Heart left ventricle (tissue), 13 donors: Measurements from ENCODE around the gene NEMP2.

Experiments used
- POLR2A ChIP-seq, 2 donors: fragments of 450-650 bp; IDR thresholded peaks; one replicate each; pipeline ENCODE4 v1.6.1; 2017; ENCODE audit warnings: antibody characterized with exemption in 2 of 2, mild to moderate bottlenecking in 2 of 2, moderate library complexity in 2 of 2
- TF ChIP-seq, protein P1 (sequence below), 12 donors: fragments of 200-600 bp; sonication (generic) in 4 of 12; IDR thresholded peaks; one replicate each; pipeline versions ENCODE4 v1.5.0 to v1.8.0; 2018 to 2022; ENCODE audit warnings: antibody characterized with exemption in 12 of 12, mild to moderate bottlenecking in 5 of 12
- donor health status: ischemic (EF 13 %, LVEDD 7.1; RV severe dilation, severe dysfunction).
- donor health status: DM: no; HTN: yes; CAD: no.
- donor health status: DM: no; HTN: no; CAD: no.
- donor health status: ischemic (EF 25% LVEDD 6.9; RV normal size, moderate dysfunction).
- donor health status: ischemic (EF 25% LVEDD 5.7; RV mildly dilated, moderate dysfunction).
- donor health status: ischemic (EF 35%, LVEDD 5.7; RV mildly dilated, moderate dysfunction).
- donor health status: nonischemic (EF 11% LVEDD 7.7; RV severe dilation, severe dysfunction).
- donor health status: DM: yes; HTN: yes; CAD: no.
- donor health status: PGD.
- donor health status: ischemic (EF 29% LVEDD 5.4; RV normal size, mild dysfunction).
- donor health status: nonischemic (EF 23%, LVEDD 6.1; RV moderate dilation, normal function).

DNA sequence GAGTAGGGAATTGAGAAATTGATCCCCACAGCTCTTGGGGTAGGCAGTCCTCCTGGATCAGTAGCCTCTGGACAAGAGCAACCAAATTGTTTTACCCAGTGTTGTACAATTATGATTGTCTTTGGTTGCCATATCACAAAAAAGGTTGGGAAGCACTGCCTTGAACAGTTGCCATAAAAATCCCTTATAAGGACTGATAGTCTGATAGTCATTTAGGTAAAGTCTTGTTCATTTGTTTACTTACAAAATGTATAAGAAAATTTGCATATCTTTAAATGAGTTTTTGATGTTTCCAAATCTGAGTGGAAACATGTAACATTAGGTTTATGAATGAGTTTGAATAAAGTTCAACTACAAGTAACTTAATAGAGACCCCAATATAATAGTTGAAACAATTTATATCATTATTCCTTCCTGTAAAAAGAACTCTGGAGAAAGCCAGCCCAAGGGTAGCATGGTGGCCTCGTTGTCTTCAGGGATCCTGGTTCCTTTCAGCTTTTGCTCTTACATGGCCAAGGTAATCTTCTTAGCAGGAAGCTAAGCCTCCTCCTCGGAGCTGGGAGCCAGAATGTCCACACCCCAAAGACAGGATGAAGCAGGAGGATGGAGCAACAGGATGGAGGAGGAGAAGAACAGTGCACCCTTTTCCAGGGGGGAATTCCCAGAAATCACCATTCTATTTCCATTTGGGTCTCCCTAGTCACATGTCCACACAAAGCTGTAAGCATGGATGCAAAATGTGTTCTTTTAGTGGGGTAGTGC, 35.7 kb upstream of the NEMP2 start:
- TF ChIP-seq, protein P1, sequence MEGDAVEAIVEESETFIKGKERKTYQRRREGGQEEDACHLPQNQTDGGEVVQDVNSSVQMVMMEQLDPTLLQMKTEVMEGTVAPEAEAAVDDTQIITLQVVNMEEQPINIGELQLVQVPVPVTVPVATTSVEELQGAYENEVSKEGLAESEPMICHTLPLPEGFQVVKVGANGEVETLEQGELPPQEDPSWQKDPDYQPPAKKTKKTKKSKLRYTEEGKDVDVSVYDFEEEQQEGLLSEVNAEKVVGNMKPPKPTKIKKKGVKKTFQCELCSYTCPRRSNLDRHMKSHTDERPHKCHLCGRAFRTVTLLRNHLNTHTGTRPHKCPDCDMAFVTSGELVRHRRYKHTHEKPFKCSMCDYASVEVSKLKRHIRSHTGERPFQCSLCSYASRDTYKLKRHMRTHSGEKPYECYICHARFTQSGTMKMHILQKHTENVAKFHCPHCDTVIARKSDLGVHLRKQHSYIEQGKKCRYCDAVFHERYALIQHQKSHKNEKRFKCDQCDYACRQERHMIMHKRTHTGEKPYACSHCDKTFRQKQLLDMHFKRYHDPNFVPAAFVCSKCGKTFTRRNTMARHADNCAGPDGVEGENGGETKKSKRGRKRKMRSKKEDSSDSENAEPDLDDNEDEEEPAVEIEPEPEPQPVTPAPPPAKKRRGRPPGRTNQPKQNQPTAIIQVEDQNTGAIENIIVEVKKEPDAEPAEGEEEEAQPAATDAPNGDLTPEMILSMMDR (IDR thresholded peaks at IDR 0.05), result no peak
- no peak for TF ChIP-seq POLR2A (IDR thresholded peaks at IDR 0.05)
